Endothelial cell of coronary artery (primary cell): ENCODE results near the gene TSPYL1. TPM values are rescaled to one million over a fixed set of nuclear protein-coding genes. Genes with fewer than 3 reads are reported as not detected.

ENCODE experiments used
- total RNA-seq: library from RNA; depleted of rRNA; stranded (reverse); fragments of >200 nt; gene quantifications from 2 replicates; pipeline ENCODE4 v1.2.3, GENCODE V29; 2014

Gene TSPYL1
- total RNA-seq = 82.9 TPM in 2 replicates

DNA sequence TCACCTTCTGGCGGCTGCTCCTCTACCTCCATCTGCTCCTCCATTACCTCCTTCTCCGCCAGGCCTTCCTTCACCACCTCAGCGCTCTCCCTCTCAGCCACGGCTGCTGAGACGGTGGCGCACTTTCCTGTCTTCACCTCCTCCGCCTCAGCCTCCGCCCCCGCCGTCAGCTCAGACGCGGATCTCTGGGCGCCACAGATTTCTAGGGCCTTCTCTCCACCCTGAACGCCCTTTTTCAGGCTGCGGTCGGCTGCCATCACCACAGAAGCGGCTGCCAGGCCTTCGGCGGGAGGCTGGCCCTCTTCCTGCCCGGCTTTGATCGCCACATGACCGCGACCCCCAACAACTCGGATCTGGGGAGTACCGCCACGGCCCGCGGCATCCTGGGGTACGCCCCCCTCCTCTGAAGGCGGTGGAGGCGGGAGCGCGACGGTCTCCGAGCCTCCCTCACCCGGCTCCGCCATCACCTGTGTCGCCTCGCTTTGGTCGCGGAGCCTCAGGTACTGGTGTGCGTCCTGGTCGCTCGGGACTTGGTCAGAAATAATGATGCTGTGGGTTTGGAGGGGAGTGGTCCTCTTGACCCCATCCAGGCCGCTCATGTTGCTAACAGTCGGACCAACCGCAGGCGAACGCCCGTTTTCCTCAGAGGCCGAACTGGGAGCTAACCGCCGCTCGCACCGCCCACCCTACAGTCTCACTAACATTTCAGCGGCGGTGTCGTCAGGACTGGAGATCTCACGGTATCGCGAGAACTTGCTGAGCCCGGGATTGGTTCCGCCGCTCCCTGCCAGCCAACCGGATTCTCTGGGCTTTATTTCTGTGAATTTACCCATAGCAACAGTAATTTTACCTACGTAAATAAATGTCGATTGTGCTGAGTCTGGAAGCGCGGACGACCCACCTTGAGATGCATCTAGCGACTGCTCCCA is at the start of gene TSPYL1:
Gene TSPYL1 (minus strand): TSS at position 699 of the 929 bp plus-strand sequence. CDS start 100 bp downstream, at position 599.

DNA sequence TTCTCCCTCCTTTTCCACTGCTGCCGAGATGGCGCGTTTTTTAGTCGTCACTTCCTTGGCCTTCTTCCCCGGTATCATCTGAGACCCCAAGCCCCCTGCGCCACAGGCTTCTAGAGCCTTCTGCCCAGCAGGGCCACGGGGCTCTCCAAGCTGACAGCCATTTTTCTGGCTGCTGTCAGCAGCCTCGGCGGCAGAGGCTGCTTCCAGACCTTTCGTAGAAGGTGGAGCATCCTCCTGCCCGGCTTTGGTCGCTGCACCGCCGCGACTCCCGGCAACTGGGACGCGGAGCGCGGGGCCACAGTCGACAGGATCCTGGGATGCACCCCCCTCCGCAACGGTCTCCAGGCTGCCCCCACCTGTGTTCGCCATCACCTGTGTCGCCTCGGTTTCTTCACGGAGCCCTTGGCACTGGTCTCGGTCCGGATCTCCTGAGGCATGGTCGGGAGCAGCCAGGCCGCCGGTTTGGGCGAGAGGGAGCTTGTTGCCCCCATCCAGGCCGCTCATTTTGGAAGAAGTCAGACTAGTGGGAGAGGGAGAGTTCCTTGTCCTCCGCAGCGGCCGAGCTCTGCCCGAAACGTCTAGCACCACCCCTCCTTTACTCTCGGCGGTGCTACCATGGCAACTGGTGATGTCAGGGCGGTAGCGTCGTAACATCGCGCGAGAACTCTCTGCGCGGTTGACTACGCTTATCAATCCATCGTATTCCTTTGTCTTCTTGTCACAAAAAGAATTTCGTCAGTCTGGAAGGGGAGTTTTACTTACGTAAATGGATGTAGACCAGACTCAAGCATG is 26.0 kb downstream of the TSPYL1 start, which contains the start of gene TSPYL4:
Gene TSPYL4 (minus strand): TSS at position 571 of the 792 bp plus-strand sequence. CDS start 67 bp downstream, at position 504.

Other genes starting within 250 kb of the TSPYL1 start
- gene FRK, start 219.0 kb downstream of the TSPYL1 start, total RNA-seq = under 0.01 and 0.09 TPM in 2 replicates
- 3.9 and 4.6 TPM in 2 replicates for gene NT5DC1, start 179.1 kb downstream of the TSPYL1 start, total RNA-seq
- gene COL10A1, start 153.8 kb downstream of the TSPYL1 start, total RNA-seq = not detected in 2 replicates
- gene TSPYL4, start 25.9 kb downstream of the TSPYL1 start, total RNA-seq = 7.6 and 10.6 TPM in 2 replicates
- 30.2 and 61.5 TPM in 2 replicates for gene DSE, start 91.0 kb upstream of the TSPYL1 start, total RNA-seq
- gene CALHM6, start 181.4 kb upstream of the TSPYL1 start, total RNA-seq = 0.09 and 0.94 TPM in 2 replicates
- 8.4 and 8.5 TPM in 2 replicates for gene CALHM5, start 231.7 kb upstream of the TSPYL1 start, total RNA-seq